Endothelial cell (in vitro differentiated cells): ENCODE measurements around the gene SPACA4. TPM values are rescaled to one million over a fixed set of nuclear protein-coding genes. Genes with fewer than 3 reads are reported as not detected.

Experiments used
- DNase-seq: peaks from one replicate; pipeline ENCODE4 v3.0.0; 2021; ENCODE audit warnings: low spot score
- H3K27ac Mint-ChIP-seq: one replicate; pipeline ENCODE4 v1.8.0; 2021; ENCODE audit warnings: mixed read lengths, inconsistent platforms; ENCODE audit not compliant: unreplicated experiment
- H3K27me3 Mint-ChIP-seq: one replicate; pipeline ENCODE4 v1.8.0; 2021; ENCODE audit warnings: mild to moderate bottlenecking, moderate library complexity, mixed read lengths, inconsistent platforms; ENCODE audit not compliant: unreplicated experiment
- H3K36me3 Mint-ChIP-seq: one replicate; pipeline ENCODE4 v1.8.0; 2021; ENCODE audit warnings: mild to moderate bottlenecking, low read depth, mixed read lengths, inconsistent platforms; ENCODE audit not compliant: unreplicated experiment
- H3K4me1 Mint-ChIP-seq: one replicate; pipeline ENCODE4 v1.8.0; 2021; ENCODE audit warnings: mild to moderate bottlenecking, mixed read lengths, inconsistent platforms; ENCODE audit not compliant: unreplicated experiment
- H3K4me3 Mint-ChIP-seq: one replicate; pipeline ENCODE4 v1.8.0; 2021; ENCODE audit warnings: mild to moderate bottlenecking, mixed read lengths, inconsistent platforms; ENCODE audit not compliant: unreplicated experiment
- H3K9me3 Mint-ChIP-seq: one replicate; pipeline ENCODE4 v1.8.0; 2021; ENCODE audit warnings: mixed read lengths, inconsistent platforms; ENCODE audit not compliant: unreplicated experiment
- total RNA-seq: library from RNA; stranded (reverse); fragmentation: NEBNext Ultra II Directional; extraction: Animal tissue kit (Norgen Biotek cat#: 25700); gene quantifications from one replicate; pipeline ENCODE4 v1.2.1, GENCODE V29; 2021; ENCODE audit not compliant: unreplicated experiment
- TF ChIP-seq, protein P1 (sequence below): fragments of 200-600 bp; sonication (generic); IDR thresholded peaks from one replicate; pipeline ENCODE4 v1.5.0; 2021; ENCODE audit warnings: antibody characterized with exemption; ENCODE audit not compliant: unreplicated experiment

Gene SPACA4
- total RNA-seq, 1 donor from 2014 or later: not detected

DNA sequence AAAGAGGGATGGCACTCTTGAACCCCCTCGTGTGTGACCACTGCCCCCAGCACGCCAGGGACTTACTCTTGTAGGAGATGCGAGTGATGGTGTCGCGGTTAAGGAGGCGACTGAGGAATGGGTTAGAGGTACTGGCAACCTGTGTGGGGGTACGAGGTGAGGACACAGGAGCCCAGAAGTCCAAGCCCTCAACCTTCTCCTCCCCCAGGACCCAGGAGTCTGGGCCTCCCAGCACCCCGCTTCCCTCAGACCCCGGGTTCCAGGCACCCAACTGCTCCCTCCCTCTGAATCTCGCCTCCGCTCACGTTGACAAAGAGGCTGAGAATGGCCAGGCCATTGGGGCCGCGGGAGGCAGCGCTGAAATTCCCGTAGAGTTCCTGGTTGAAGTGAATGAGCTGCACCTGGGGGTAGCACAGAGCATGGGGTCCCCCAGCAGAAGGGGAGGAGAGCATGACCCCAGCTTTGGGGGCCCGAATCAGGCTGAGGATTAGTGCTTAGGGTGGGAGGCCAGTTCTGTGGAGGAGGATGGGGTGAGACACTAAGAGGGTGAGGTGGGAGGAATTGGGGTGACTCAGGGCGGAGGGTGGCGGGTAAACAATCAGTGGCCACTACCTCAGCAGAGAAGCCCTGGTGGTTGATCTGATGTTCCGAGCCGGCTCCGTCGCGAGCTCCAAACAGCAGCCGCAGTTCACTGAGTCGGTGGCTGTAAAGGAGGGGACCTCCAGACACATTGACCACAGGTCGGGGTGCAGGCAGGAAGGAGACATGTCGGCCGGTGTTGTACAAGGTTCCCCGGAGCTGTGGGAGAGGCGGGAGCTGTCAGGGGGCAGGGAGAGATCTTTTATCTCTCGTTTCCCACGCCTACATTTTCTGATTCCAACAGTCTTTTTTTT is 33.2 kb downstream of the SPACA4 start:
- DNase-seq: no peak
- Mint-ChIP-seq H3K36me3 (peaks cover 8% of the 10 kb centered on the region), H3K4me1 (peaks cover 18% of the 10 kb centered on the region), H3K9me3 (no peaks in the 10 kb centered on the region), H3K27me3 (peaks cover 18% of the 10 kb centered on the region), H3K27ac (no peak overlapping the region), H3K4me3 (no peak overlapping the region)
- TF ChIP-seq, protein P1, sequence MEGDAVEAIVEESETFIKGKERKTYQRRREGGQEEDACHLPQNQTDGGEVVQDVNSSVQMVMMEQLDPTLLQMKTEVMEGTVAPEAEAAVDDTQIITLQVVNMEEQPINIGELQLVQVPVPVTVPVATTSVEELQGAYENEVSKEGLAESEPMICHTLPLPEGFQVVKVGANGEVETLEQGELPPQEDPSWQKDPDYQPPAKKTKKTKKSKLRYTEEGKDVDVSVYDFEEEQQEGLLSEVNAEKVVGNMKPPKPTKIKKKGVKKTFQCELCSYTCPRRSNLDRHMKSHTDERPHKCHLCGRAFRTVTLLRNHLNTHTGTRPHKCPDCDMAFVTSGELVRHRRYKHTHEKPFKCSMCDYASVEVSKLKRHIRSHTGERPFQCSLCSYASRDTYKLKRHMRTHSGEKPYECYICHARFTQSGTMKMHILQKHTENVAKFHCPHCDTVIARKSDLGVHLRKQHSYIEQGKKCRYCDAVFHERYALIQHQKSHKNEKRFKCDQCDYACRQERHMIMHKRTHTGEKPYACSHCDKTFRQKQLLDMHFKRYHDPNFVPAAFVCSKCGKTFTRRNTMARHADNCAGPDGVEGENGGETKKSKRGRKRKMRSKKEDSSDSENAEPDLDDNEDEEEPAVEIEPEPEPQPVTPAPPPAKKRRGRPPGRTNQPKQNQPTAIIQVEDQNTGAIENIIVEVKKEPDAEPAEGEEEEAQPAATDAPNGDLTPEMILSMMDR: no peak

DNA sequence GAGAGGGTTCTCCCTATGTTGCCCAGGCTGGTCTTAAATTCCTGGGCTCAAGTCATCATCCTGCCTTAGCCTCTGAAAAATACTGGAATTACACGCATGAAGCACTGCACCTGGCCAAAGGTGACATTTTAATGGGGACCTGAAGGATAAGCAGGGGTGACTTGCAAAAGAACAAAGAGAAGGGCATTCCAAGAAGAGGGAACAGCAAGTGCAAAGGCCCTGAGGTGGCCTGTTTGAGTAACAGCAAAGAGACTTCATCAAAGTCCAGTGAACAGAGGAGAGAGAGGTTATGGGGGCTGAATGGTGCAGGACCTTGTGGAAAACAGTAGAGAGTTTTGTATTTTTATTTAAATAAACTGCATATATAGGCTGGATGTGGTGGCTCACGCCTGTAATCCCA is 35.3 kb downstream of the SPACA4 start:
- Mint-ChIP-seq H3K9me3 (no peaks in the 10 kb centered on the region), H3K4me3 (no peak overlapping the region), H3K4me1 (peaks cover 20% of the 10 kb centered on the region), H3K27me3 (peaks cover 17% of the 10 kb centered on the region), H3K36me3 (peaks cover 8% of the 10 kb centered on the region), H3K27ac (no peak overlapping the region)
- no peak for DNase-seq
- TF ChIP-seq, protein P1: no peak

DNA sequence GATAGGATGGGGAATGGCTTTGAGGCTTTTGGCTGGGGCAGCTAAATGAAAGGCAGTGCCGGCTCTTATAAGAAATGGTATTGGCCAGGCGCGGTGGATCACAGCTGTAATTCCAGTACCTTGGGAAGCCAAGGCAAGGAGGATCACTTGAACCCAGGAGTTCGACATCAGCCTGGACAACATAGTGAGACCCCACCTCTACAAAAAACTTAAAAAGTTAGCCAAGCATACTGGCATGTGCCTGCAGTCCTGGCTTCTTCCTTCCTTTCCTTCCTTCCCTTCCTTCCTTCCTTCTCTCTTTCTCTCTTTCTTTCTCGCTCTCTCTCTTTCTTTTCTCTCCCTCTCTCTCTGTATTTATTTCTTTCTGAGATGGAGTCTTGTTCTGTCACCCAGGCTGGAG is 36.3 kb downstream of the SPACA4 start:
- Mint-ChIP-seq H3K36me3 (peaks cover 8% of the 10 kb centered on the region), H3K4me3 (no peak overlapping the region), H3K27me3 (peaks cover 16% of the 10 kb centered on the region), H3K9me3 (no peaks in the 10 kb centered on the region), H3K27ac (peak overlapping the region; percentile 75), H3K4me1 (peaks cover 20% of the 10 kb centered on the region)
- TF ChIP-seq, protein P1: no peak
- no peak for DNase-seq

DNA sequence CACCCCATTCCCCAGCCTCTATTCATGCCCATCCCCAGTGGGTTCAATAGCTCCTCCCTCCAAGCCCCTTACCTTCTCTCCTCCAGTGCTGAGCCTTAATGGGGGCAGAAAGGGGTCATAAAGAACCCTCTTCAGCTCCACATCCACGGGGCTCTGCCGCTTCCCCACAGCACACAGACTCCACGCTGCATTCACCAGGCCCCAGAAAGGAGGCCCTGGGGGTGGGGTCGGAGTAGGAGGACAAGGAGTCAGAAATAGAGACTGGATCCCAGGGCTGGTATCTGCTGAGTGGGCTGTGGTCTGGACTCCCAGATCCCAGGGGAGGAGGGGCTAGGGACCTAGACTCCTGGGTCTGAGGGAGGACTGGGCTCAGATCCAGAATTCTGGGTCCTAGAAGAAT is 37.8 kb downstream of the SPACA4 start:
- H3K27ac Mint-ChIP-seq: no peak overlapping the region
- DNase-seq: no peak
- H3K9me3 Mint-ChIP-seq: no peaks in the 10 kb centered on the region
- TF ChIP-seq, protein P1: no peak
- H3K27me3 Mint-ChIP-seq: peaks cover 10% of the 10 kb centered on the region
- H3K4me1 Mint-ChIP-seq: peaks cover 19% of the 10 kb centered on the region
- peaks cover 4% of the 10 kb centered on the region for H3K36me3 Mint-ChIP-seq
- H3K4me3 Mint-ChIP-seq: no peak overlapping the region

DNA sequence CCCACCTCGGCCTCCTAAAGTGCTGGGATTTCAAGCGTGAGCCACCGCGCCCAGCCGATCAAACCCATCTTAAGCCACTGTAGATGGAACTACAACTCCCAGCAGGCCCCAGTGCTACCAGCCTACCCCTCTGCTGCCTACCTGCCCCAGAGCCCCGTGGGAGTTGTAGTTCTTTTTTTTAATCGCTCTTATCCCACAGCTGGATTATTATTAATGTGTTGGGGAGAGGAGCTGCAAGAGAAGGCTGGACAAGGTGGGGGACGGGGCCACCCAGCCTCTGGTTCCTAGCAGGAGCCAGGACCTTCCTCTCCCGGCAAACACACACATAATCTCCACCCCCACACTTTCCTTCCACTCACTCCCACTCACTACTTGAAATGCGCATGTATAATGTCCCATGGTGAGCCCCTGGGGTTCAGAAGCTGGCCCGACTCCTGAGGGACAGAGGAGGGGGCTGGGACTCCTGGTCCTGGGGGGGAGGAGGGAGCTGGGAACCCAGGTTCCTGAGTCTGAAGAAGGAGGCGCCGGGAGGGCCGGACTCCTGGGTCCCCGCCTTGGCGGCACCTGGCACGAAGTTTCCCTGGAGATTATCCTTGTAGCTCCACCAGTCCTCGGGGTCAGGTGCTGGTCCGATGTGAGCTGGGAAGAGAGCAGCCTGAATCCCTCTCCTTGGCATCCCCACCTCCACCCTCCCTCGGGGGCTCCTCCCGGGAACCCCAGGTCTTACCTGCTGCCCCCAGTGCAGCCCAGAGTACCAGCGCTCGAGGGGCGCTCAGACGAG is 38.5 kb downstream of the SPACA4 start:
- DNase-seq: peak; percentile 69
- Mint-ChIP-seq H3K4me3 (peak overlapping the region; percentile 88), H3K4me1 (peaks cover 15% of the 10 kb centered on the region), H3K27ac (no peak overlapping the region), H3K9me3 (no peaks in the 10 kb centered on the region), H3K36me3 (peaks cover 4% of the 10 kb centered on the region), H3K27me3 (peaks cover 10% of the 10 kb centered on the region)
- TF ChIP-seq, protein P1: no peak
